GM19468 (cell line): ENCODE measurements around the gene DEXI.
"Not testable (repeated sequence)": the region's sequence is repeated elsewhere in the genome, so short reads cannot be mapped to it uniquely, and the experiment has no call there.

Source experiments
- ATAC-seq: cut with Tn5 transposase; IDR thresholded peaks from one replicate; pipeline ENCODE4 v1.9.1; 2021; ENCODE audit warnings: mild to moderate bottlenecking, moderate library complexity, moderate number of reproducible peaks; ENCODE audit not compliant: unreplicated experiment; ENCODE audit errors: extremely low read depth

DEXI gene

DNA sequence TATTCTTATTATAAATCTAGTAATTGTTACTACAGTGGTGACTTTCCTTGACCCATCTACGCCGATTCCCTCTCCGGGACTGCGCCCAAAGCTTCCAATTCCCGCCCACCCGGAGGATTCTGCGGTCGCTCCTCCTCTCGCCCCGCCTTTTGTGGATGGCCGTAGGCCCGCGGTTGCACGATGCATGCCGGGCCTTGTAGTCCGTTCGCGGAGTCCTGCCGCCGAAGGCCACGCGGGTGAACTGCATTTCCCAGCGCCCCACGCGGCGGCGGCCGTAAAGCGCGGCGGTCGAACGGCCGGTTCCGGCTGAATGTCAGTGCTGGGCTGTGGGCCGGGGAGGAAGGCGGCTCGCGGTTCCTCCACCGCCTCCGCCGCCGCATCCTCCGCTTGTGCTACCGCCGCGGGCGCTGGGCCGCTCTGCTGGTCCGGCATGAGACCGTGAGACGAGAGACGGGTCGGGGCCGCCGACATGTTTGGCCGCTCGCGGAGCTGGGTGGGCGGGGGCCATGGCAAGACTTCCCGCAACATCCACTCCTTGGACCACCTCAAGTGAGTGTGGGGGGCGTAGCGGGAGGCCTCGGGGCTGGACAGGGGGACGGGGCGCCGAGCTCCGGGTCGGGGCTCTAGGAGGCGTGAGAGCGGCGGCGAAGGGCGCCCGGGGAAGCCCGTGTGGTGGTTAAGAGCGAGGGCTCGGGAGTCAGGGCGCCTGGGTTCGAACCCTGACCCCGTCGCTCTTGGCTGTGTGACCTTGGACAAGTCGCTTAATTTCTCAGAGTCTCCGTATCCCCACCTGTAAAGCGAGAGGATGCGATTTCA lies 2.2 kb upstream of the DEXI start, which contains the start of gene CLEC16A:
Gene CLEC16A (plus strand): TSS at position 316 of the 816 bp plus-strand sequence. CDS start 154 bp downstream, at position 470.
- ATAC-seq, result peak; percentile 75

DNA sequence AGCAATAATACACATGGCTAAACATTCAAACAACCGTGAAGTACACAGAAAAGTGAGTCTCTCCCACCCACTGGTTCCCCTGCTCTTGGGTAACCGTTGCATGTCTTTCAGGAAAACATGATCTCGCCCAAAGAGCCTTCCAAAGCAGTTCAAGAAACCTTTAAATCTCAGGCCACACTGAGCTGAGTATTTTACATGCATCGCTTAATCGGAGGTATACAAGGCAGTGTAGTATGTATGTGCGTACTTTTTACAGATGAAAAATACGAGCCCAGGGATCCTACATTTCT lies 741 bp upstream of the DEXI start:
- no peak for ATAC-seq

GRCh38 chr16:10941935-10942351 lies 325 bp downstream of the DEXI start:
- ATAC-seq, result not testable (repeated sequence)

GRCh38 chr16:10941127-10941933 lies 938 bp downstream of the DEXI start:
- ATAC-seq, result no peak

DNA sequence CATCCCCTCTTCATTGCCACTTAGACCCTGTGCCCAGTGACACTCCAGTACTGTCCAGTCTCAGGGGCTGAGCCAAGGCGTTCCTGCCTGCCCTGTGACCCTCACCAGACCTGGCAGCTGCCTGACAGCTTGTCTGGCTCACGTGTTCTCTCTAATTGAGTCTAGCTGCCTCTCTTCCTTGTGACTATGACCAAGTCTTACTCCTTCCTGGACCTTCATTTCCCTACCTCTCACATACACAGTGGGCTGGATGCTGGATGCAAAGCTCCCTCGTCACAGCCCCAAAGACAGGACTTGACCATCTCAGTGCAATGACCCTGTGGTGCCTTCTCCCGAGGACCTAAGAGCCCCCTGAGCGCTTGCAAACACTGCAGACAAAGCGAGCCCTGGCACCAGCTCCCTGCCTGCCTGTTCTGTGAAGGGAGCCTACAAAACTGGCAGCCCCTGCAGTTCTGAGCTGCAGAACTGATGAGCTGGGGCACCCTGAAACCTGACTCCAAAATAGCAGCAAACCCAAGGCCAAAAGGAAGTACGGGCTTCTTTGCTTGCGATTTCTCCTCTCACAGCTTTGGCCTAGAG lies 1.7 kb downstream of the DEXI start:
- no peak for ATAC-seq

DNA sequence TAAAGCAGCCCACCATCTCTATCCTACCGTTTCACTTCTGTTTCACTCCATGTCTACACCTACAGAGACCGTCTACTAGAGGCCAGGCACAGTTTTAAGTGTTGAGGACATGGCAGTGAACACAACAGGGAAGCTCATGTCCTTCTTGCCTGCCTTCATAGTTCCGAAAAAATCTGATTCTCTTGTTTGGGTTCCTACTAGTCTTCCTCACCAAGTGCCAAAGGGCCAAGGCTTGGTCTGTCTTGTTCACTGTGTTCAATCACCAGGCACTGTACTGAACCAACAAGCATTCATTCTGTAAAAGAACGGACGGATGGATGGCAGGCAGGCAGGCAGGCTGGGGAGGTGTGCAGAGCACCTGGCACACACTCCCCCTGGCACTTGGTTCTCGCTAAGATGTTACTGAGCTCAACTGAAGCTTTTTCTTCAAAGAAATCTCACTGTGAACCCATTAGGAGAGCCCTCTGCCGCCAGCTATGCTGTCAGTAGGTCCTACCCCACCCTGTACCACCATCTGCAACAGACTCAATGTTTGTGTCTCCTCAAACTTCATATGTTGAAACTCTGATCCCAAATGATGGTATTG lies 2.5 kb downstream of the DEXI start:
- ATAC-seq, result no peak

DNA sequence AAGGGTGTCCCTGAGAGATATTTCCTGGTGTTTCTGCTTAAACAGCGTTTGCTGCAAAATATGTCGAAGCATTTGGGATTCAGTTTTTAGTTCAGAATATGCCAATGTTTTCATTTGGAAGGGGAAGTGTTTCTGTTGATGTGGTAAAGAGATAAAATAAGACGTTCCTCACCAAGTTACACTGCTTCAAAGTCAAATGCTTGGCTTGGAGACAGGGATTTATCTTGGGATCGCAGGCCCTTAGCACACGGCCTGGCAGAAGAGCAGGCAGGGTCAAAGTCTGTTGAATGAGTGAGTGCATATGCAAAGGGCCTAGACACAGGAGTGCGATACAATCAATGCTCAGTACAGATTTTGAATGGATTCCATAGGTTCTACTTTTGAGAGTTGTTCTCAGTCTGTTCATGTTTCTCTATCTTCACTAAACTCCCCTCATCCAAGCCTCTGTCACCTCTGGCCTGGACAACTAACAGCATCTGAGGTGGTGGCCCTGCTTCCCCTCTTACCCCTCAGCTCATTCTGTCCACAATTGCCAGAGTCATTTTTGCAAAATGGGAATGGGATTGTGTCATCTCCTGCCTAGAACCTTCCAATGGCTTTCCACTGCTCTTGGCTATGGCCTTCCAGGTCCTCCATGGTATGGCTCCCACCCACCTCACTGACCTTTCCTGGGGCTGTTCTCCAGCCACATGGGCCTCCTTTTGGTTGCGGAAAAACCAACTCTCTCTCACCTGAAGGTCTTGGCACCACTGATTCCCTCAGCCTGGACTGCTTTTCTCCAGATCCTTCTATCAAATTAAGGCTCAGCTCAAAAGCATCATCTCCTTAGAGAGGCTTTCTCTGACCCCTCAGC lies 3.2 kb downstream of the DEXI start:
- no peak for ATAC-seq

DNA sequence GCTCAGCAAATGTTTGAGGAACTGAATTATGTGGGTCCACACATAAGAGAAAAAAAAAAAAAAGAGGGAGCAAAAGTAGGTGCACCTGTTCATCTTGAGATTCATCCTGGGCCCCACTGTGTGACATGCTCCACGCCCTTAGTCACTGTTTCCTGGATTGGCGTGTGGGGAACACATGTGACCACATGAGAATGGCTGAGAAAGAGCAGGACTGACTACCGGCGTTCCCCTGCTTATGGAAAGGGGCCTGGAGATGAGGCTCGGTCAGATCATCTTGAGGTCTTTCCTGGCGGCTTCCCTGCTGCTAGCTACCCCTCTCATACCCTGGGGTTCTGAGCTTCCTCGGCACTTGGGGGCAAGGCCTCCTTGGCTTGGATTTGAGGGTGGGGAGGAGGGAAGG lies 3.9 kb downstream of the DEXI start:
- ATAC-seq, result no peak

GRCh38 chr16:10937068-10937859 lies 5.0 kb downstream of the DEXI start:
- ATAC-seq, result no peak

DNA sequence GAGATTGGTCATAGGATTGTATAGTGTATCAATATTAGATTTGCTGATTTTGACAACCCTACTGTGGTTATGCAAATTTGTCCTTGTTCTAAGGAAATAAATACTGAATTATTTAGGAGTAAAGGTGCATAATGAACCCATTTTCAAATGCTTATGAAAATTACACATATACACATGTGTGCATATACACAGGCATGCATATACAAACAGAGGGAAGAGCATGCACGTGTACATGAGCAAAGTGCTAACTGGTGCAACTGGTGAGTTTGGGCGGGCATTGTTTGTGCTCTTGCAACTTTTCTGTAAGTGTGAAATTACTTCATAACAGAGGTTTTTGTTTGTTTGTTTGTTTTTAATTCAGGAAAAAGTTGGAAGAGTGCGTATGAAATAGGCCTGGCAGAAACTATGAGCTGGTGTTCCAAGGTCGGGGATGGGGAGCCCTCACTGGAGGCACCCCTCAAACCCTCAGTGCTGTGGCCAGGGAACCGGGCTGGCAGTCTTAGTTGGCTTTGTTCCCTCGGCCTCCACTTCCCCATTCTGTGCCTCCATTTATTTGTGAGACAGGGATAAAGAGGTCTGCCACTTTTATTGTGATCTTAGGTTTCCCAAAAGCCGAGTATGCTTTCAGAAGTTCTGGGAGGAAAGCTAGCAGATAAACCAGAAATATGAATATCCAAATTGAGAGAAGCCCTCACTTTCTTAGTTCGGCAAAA lies 5.8 kb downstream of the DEXI start:
- ATAC-seq, result no peak

- no peak for ATAC-seq
Measured at GRCh38 chr16:10935226-10935915, 6.9 kb downstream of the DEXI start.

- ATAC-seq, result no peak
Measured at GRCh38 chr16:10934325-10935107, 7.8 kb downstream of the DEXI start.

GRCh38 chr16:10933865-10934264 lies 8.4 kb downstream of the DEXI start:
- no peak for ATAC-seq

- ATAC-seq, result no peak
Measured at GRCh38 chr16:10932959-10933710, 9.1 kb downstream of the DEXI start.

DNA sequence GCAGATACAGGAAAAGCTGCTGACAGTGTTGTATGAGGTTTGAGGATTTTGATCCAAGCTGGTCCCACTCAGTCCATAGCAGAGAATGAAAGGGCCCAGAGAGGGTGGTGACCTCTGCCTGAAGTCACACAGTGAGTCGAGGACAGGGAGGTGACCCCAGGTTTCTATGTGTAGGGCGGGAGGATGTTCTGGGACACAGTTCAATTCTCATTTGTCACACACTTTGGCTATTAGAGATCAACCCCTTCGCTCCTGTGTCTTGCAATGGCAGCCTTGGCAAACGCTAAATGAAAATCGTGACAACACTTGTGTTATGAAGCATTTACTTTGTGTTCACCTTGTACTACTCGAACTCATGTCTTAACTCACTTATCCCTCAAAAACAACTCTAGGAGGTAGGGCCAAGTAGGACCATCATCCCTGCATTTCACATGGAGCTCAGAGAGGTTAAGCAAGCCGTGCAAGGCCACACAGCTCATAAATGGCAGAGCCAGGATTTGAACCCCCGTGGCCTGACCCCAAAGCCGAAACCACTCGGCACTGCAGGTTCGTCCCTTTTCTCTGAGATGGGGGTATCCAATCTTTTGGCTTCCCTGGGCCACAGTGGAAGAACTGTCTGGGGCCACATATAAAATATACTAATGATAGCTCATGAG lies 10.2 kb downstream of the DEXI start:
- no peak for ATAC-seq

GRCh38 chr16:10931134-10931533 lies 11.1 kb downstream of the DEXI start:
- ATAC-seq, result no peak
